Immature natural killer cell (primary cell): Measurements from ENCODE around the gene EDIL3. TPM values are rescaled to one million over a fixed set of nuclear protein-coding genes. Genes with fewer than 3 reads are reported as not detected.
"Not testable (repeated sequence)": the region's sequence is repeated elsewhere in the genome, so short reads cannot be mapped to it uniquely, and the experiment has no call there.

Source experiments
- DNase-seq, 3 donors: peaks; one replicate each; pipeline ENCODE4 v3.0.0; 2022; ENCODE audit warnings: mixed read lengths in 1 of 3
- H3K27ac Mint-ChIP-seq, 6 donors: one replicate each; pipeline ENCODE4 v1.8.0; 2020; ENCODE audit warnings: mixed read lengths in 6 of 6, mild to moderate bottlenecking in 5 of 6, inconsistent platforms in 4 of 6, moderate library complexity in 3 of 6
- H3K27me3 Mint-ChIP-seq, 3 donors: one replicate each; pipeline ENCODE4 v1.8.0; 2020 to 2021; ENCODE audit warnings: low read depth in 3 of 3, mild to moderate bottlenecking in 3 of 3, mixed read lengths in 3 of 3, moderate library complexity in 3 of 3, inconsistent platforms in 1 of 3
- H3K36me3 Mint-ChIP-seq, 3 donors: one replicate each; pipeline ENCODE4 v1.8.0; 2020; ENCODE audit warnings: mixed read lengths in 3 of 3, inconsistent platforms in 2 of 3, mild to moderate bottlenecking in 2 of 3
- H3K4me1 Mint-ChIP-seq, 2 donors: one replicate each; pipeline ENCODE4 v1.8.0; 2020; ENCODE audit warnings: inconsistent platforms in 2 of 2, mild to moderate bottlenecking in 2 of 2, mixed read lengths in 2 of 2, moderate library complexity in 1 of 2
- H3K4me3 Mint-ChIP-seq, 5 donors: one replicate each; pipeline ENCODE4 v1.8.0; 2020; ENCODE audit warnings: mild to moderate bottlenecking in 5 of 5, mixed read lengths in 5 of 5, inconsistent platforms in 3 of 5, moderate library complexity in 3 of 5
- H3K9me3 Mint-ChIP-seq, 6 donors: one replicate each; pipeline ENCODE4 v1.8.0; 2020; ENCODE audit warnings: mild to moderate bottlenecking in 6 of 6, mixed read lengths in 6 of 6, inconsistent platforms in 4 of 6, moderate library complexity in 3 of 6
- polyA plus RNA-seq, 3 donors: library from polyadenylated mRNA; unstranded; fragments of 300-500 nt; fragmentation: Illumina TruSeq; gene quantifications; one replicate each; pipeline ENCODE4 v1.2.3, GENCODE V29; 2021

EDIL3 gene
- polyA plus RNA-seq, 3 donors from 2014 or later = not detected

DNA sequence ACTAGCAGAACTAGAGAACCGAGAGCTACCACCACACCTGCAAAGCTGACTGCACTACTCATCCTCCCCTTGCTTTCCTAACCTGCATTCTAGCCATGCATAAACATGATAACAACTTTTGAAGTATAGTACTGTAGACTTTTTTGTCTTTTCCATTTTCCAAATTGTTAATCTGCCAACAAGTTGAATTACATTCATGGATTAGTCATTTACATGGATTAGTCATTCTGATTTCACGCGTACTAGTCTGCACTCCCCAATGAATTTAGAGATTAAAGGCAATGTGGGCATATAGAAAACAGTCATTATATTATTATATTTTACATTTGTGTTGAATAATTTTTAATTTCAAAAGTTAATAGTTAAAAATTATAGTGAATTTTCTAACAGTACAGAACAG, 81.4 kb downstream of the EDIL3 start:
- peaks cover 0 to 2% (median 0%) of the 10 kb centered on the region in 3 donors for H3K27me3 Mint-ChIP-seq
- H3K27ac Mint-ChIP-seq = no peak overlapping the region
- no peak overlapping the region for H3K4me3 Mint-ChIP-seq
- DNase-seq = no peak
- H3K4me1 Mint-ChIP-seq = no peaks in the 10 kb centered on the region
- H3K36me3 Mint-ChIP-seq = no peaks in the 10 kb centered on the region
- H3K9me3 Mint-ChIP-seq = peaks cover 0 to 20% (median 9%) of the 10 kb centered on the region in 6 donors

DNA sequence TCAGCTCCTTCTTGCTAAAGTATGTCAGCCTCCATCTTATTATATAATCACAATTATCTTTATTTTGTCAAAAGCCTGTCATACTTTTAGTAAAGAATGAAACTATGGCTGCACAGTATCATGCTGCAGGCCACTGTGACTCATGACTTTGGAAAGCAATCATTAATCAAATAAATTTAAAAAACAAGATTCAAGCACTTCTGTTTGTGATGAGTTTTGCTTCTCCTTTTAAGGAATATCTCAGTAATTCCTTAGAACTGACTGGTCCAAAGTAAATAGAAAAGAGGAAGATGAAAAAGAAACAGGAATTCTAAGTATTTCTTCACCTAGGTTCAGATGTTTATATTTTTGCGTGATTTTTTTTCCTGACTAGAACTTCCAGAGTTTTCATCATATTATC, 83.1 kb downstream of the EDIL3 start:
- no peak for DNase-seq
- no peaks in the 10 kb centered on the region for H3K36me3 Mint-ChIP-seq
- no peak overlapping the region for H3K27ac Mint-ChIP-seq
- no peak overlapping the region for H3K4me3 Mint-ChIP-seq
- peaks cover 8 to 31% (median 11%) of the 10 kb centered on the region in 6 donors for H3K9me3 Mint-ChIP-seq
- H3K27me3 Mint-ChIP-seq = peaks cover 0 to 2% (median 0%) of the 10 kb centered on the region in 3 donors
- no peaks in the 10 kb centered on the region for H3K4me1 Mint-ChIP-seq

DNA sequence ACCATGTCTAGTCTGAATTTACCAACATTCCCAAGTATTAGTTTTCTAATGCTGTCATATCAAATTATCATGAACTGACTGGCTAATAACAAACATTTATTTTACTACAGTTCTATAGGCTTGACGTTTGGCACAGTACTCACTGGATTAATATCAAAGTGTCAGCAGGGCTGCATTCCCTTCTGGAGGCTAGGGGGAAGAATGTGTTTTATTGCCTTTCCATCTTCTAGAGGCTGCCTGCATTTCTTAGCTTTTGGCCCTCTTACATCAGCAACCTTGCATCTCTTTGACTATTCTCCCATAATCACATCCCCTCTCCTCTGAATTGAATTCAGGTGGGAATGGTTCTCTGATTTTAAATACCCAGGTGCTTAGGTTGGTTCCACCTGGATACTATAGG, 84.7 kb downstream of the EDIL3 start:
- H3K9me3 Mint-ChIP-seq = peaks cover 8 to 32% (median 11%) of the 10 kb centered on the region in 6 donors
- H3K27ac Mint-ChIP-seq = no peak overlapping the region

DNA sequence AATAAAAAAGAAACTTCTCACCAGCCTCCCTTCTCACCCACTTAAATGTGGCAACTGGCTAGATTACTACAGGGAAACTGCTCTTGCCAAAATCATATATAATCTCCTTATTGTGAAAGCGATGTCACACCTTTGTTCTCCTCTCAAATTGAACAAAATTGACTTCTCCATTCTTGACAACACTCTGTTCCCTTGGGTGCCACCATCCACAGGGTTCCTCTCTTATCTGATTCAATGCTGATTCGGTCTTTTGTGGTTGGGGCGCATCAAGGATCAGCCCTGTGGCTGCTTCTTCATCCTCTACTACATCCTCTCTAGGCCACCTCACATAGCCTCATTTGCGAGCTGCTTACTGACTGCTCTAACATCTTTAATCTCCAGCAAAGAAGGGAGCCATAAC, 86.1 kb downstream of the EDIL3 start:
- no peaks in the 10 kb centered on the region for H3K36me3 Mint-ChIP-seq
- H3K9me3 Mint-ChIP-seq = peaks cover 8 to 30% (median 11%) of the 10 kb centered on the region in 6 donors
- no peak for DNase-seq
- no peaks in the 10 kb centered on the region for H3K4me1 Mint-ChIP-seq
- peaks cover 0 to 2% (median 0%) of the 10 kb centered on the region in 3 donors for H3K27me3 Mint-ChIP-seq
- H3K4me3 Mint-ChIP-seq = no peak overlapping the region
- no peak overlapping the region for H3K27ac Mint-ChIP-seq

More for the DNA sequence above, 84.7 kb downstream of the EDIL3 start:
- Mint-ChIP-seq H3K4me3 (no peak overlapping the region), H3K36me3 (no peaks in the 10 kb centered on the region), H3K4me1 (no peaks in the 10 kb centered on the region), H3K27me3 (peaks cover 0 to 2% (median 0%) of the 10 kb centered on the region in 3 donors)
- DNase-seq = no peak

GRCh38 chr5:84297641-84298040, 87.0 kb downstream of the EDIL3 start:
- not testable (repeated sequence) for H3K36me3 Mint-ChIP-seq, H3K27ac Mint-ChIP-seq, DNase-seq, H3K4me3 Mint-ChIP-seq, H3K4me1 Mint-ChIP-seq, H3K27me3 Mint-ChIP-seq
- H3K9me3 Mint-ChIP-seq = peaks cover 3 to 23% (median 8%) of the 10 kb centered on the region in 6 donors

DNA sequence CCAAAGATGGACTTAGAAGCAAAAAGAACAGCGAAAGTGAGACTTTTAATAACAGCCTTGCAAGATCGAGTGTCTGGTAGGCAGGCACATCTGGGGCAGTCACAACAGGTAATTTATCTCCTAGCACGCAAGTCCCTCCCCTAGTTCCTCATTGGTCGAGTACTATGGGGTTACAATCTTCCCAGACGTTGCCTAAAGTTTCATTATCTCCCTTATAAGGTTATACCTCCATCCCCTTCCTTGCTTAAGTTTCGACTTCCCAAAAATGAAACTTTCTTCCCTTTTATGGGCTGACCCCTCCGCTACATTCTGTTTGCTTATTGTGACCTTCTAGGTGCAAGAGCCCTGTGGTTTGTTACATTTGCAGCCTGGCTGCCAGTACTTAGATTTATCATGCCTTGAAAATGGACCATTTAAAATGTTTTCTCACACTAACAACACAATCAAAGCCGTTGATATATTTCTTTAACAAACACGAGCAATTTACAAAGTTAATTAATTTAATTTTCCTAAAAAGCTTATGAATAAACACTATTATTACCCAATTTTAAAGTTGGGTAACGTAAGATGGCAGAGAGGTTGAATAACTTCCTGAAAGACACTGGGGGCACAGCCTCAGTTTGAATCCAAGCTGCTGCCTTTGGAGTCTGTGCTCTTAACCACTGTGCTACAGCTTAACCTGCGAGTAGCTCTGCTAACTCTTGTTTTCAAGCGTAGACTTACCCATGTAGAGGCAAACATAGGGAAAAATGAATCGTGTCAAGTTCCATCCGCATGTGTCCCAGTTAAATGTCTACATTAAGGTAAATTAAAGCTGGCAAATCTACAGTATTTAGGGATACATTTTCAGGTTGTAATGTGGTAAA, 91.7 kb downstream of the EDIL3 start:
- no peaks in the 10 kb centered on the region for H3K4me1 Mint-ChIP-seq
- DNase-seq = no peak
- H3K9me3 Mint-ChIP-seq = peaks cover 2 to 31% (median 11%) of the 10 kb centered on the region in 6 donors
- no peak overlapping the region for H3K27ac Mint-ChIP-seq
- no peaks in the 10 kb centered on the region for H3K36me3 Mint-ChIP-seq
- H3K4me3 Mint-ChIP-seq = no peak overlapping the region
- no peaks in the 10 kb centered on the region for H3K27me3 Mint-ChIP-seq

DNA sequence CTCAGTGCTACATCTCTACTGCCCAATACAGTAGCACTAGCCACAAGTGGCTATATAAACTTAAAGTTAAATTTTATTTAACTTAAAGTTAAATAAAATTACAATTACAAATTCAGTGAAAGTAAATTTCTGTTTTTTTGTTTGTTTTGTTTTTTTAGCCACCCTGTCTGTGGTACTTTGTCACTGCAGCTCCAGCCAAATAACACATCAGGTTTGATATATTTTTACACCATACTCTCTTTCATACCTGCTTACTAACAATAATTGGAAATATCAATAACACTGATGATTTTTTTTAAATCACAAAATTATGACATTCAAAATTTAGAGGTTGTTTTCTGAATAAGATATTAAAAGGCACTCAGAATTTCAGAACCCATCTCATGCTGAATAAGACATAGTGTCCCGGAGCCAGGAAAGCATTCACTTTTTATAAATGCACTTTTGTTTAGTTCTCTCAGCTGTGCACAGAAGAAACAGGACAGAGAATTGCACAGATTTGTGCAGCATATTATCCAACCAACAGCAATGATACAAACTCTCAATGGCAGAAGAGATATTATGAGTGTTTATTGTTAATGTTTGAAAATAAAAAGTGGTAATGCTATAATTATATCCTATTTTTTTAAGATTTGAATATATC, 92.6 kb downstream of the EDIL3 start:
- DNase-seq = no peak
- Mint-ChIP-seq H3K9me3 (peaks cover 0 to 28% (median 8%) of the 10 kb centered on the region in 6 donors), H3K27ac (no peak overlapping the region)

GRCh38 chr5:84290673-84291072, 94.0 kb downstream of the EDIL3 start:
- Mint-ChIP-seq H3K4me3 (no peak overlapping the region), H3K36me3 (no peaks in the 10 kb centered on the region), H3K4me1 (no peaks in the 10 kb centered on the region), H3K27ac (no peak overlapping the region), H3K9me3 (peaks cover 0 to 25% (median 9%) of the 10 kb centered on the region in 6 donors), H3K27me3 (no peaks in the 10 kb centered on the region)
- no peak for DNase-seq

More for the DNA sequence above, 92.6 kb downstream of the EDIL3 start:
- Mint-ChIP-seq H3K4me3 (no peak overlapping the region), H3K27me3 (no peaks in the 10 kb centered on the region), H3K36me3 (no peaks in the 10 kb centered on the region), H3K4me1 (no peaks in the 10 kb centered on the region)

DNA sequence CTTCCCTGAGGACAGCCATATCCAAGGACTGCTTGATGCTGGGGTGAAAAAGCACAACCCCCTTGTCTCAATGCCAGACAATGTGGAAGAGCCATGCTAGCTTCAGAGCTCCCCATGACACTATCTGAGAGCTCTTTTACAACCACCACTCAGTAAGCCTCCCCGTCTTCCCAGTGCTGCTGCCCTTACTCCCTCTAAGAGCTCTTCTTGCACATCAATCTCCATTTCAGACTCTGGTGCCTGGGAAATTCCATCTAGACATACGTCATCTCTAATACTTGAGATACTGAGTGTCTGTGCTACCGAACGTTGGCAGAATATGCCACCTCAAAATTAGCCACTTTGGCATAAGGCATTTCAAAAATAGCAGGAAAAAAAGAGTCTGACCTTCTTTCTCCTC, 94.5 kb downstream of the EDIL3 start:
- no peak for DNase-seq
- Mint-ChIP-seq H3K4me1 (no peaks in the 10 kb centered on the region), H3K27ac (no peak overlapping the region), H3K27me3 (no peaks in the 10 kb centered on the region), H3K36me3 (no peaks in the 10 kb centered on the region), H3K4me3 (no peak overlapping the region), H3K9me3 (peaks cover 0 to 28% (median 9%) of the 10 kb centered on the region in 6 donors)

- H3K4me1 Mint-ChIP-seq = no peaks in the 10 kb centered on the region
- no peak for DNase-seq
- H3K9me3 Mint-ChIP-seq = peaks cover 0 to 38% (median 10%) of the 10 kb centered on the region in 6 donors
- H3K36me3 Mint-ChIP-seq = no peaks in the 10 kb centered on the region
- H3K27me3 Mint-ChIP-seq = peaks cover 0 to 2% (median 0%) of the 10 kb centered on the region in 3 donors
- no peak overlapping the region for H3K4me3 Mint-ChIP-seq
- H3K27ac Mint-ChIP-seq = no peak overlapping the region
Observed at GRCh38 chr5:84287951-84288350, 96.7 kb downstream of the EDIL3 start.

DNA sequence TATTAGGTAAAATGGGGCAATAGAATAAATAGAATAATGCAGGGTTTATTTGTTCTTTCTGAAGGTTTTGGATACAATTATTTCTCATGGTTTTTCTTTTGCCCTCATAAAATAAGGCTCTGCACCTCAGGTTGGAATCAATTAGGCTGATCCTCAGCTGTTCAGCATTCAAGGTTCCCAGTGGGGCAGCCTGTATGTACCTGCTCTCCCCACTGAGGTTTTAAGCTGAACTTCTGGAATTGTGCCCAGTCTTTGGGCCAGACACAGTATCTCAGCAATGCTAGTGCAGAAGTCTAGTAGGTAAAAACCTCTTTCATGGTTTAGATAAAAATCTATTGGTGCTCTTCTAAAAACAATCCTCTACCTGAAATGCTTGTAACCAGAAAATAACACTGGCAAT, 98.0 kb downstream of the EDIL3 start:
- no peak overlapping the region for H3K4me3 Mint-ChIP-seq
- H3K27me3 Mint-ChIP-seq = peaks cover 0 to 2% (median 0%) of the 10 kb centered on the region in 3 donors
- H3K36me3 Mint-ChIP-seq = no peaks in the 10 kb centered on the region
- no peaks in the 10 kb centered on the region for H3K4me1 Mint-ChIP-seq
- peaks cover 0 to 38% (median 10%) of the 10 kb centered on the region in 6 donors for H3K9me3 Mint-ChIP-seq
- no peak overlapping the region for H3K27ac Mint-ChIP-seq
- no peak for DNase-seq

GRCh38 chr5:84285641-84286637, 98.7 kb downstream of the EDIL3 start:
- peaks cover 0 to 42% (median 10%) of the 10 kb centered on the region in 6 donors for H3K9me3 Mint-ChIP-seq
- no peaks in the 10 kb centered on the region for H3K36me3 Mint-ChIP-seq
- H3K4me1 Mint-ChIP-seq = no peaks in the 10 kb centered on the region
- H3K27ac Mint-ChIP-seq = no peak overlapping the region
- H3K4me3 Mint-ChIP-seq = no peak overlapping the region
- DNase-seq = no peak
- H3K27me3 Mint-ChIP-seq = peaks cover 0 to 2% (median 0%) of the 10 kb centered on the region in 3 donors

DNA sequence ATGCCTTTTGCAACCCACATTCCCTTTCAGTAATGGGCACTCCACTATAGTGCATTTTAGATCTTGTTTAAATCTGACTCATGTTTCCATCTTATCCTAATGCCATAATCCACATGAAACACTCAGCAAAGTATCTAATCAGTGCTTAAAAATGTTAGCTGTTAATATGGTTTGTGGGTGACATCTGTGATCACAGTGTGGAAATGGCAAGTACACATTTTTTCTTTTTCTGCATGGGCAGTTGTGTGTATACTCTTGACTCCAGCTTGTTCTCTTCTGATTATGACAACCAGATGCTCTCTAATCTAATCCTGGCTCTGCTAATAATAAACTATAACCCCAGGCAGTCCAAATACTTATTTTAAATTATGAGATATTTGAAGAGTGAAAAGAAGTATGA, 103.3 kb downstream of the EDIL3 start:
- Mint-ChIP-seq H3K4me3 (no peak overlapping the region), H3K27ac (no peak overlapping the region), H3K9me3 (peaks cover 0 to 20% (median 10%) of the 10 kb centered on the region in 6 donors), H3K4me1 (no peaks in the 10 kb centered on the region), H3K36me3 (no peaks in the 10 kb centered on the region), H3K27me3 (peaks cover 0 to 3% (median 2%) of the 10 kb centered on the region in 3 donors)
- no peak for DNase-seq
